Osteoblast (primary cell): Measurements from ENCODE around the gene LRRC4C. TPM values are rescaled to one million over a fixed set of nuclear protein-coding genes. Genes with fewer than 3 reads are reported as not detected.

Source experiments
- DNase-seq: peaks from one replicate; pipeline ENCODE4 v3.0.0; 2011; ENCODE audit warnings: low spot score, mixed read lengths; ENCODE audit not compliant: insufficient read length; ENCODE audit errors: missing footprints
- H2AFZ ChIP-seq: 2 replicates; pipeline ENCODE4 v1.6.0; 2011; ENCODE audit warnings: mild to moderate bottlenecking, low read length
- H3K27ac ChIP-seq: 2 replicates; pipeline ENCODE4 v1.5.1; 2011; ENCODE audit warnings: mild to moderate bottlenecking, low read depth, low read length, moderate library complexity
- H3K27me3 ChIP-seq: 2 replicates; pipeline ENCODE4 v1.6.0; 2012; ENCODE audit warnings: mild to moderate bottlenecking, control low read depth, inconsistent platforms, low read length, moderate library complexity; ENCODE audit not compliant: insufficient read depth
- H3K36me3 ChIP-seq: 2 replicates; pipeline ENCODE4 v1.5.1; 2011; ENCODE audit warnings: mild to moderate bottlenecking, low read length, control low read depth, moderate library complexity; ENCODE audit not compliant: insufficient read depth
- H3K4me1 ChIP-seq: 2 replicates; pipeline ENCODE4 v1.5.1; 2011; ENCODE audit warnings: mild to moderate bottlenecking, low read length, control low read depth, moderate library complexity; ENCODE audit not compliant: insufficient read depth
- H3K4me2 ChIP-seq: 2 replicates; pipeline ENCODE4 v1.6.0; 2011; ENCODE audit warnings: mild to moderate bottlenecking, low read length; ENCODE audit not compliant: insufficient read depth
- H3K4me3 ChIP-seq: fragments of 200-600 bp; sonication (generic); 3 replicates; pipeline ENCODE4 v1.5.1; 2012; ENCODE audit warnings: mild to moderate bottlenecking, low read length, inconsistent platforms; ENCODE audit not compliant: insufficient read depth
- H3K79me2 ChIP-seq: 2 replicates; pipeline ENCODE4 v1.6.0; 2012; ENCODE audit warnings: mild to moderate bottlenecking, low read length, control low read depth, inconsistent platforms; ENCODE audit not compliant: insufficient read depth
- H3K9me3 ChIP-seq: 2 replicates; pipeline ENCODE4 v1.5.1; 2011; ENCODE audit warnings: low read depth, low read length, control low read depth
- H4K20me1 ChIP-seq: 2 replicates; pipeline ENCODE4 v1.6.0; 2012; ENCODE audit warnings: mild to moderate bottlenecking, low read length, control low read depth; ENCODE audit not compliant: insufficient read depth
- total RNA-seq: library from RNA; depleted of rRNA; stranded (reverse); fragments of >200 nt; gene quantifications from 2 replicates; pipeline ENCODE4 v1.2.3, GENCODE V29; 2012
- TF ChIP-seq, protein P1 (sequence below): IDR thresholded peaks from 2 replicates; pipeline ENCODE4 v1.5.1; 2011; ENCODE audit warnings: mild to moderate bottlenecking, low read depth, low read length, moderate library complexity; ENCODE audit errors: extremely low read depth

LRRC4C gene
- total RNA-seq, 1 donor, result 2.2 TPM

DNA sequence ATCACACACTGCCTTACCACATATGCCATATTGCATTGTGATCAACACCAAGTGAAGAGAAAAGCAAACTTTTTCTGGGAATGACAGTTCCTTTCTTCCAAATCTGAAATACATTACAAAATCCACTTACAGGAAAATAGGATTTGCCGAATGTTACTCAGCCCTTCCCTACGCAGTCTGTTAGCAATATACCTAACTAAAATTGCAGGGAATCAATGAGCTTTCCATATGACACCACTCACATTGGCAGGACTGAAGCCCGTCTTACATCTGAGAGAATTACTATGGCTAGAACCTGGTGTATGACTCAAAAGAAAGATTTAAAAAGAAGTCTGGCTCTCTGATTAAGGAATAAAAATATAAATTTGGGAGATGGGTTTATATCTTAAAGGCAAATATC is 136.0 kb downstream of the LRRC4C start:
- Histone ChIP-seq H3K9me3 (peaks cover 2% of the 10 kb centered on the region), H3K79me2 (no peaks in the 10 kb centered on the region), H3K36me3 (no peaks in the 10 kb centered on the region), H3K27me3 (no peaks in the 10 kb centered on the region), H3K4me3 (no peak overlapping the region), H4K20me1 (no peaks in the 10 kb centered on the region), H3K4me1 (no peaks in the 10 kb centered on the region), H3K27ac (no peak overlapping the region), H3K4me2 (no peak overlapping the region), H2AFZ (no peak overlapping the region)
- TF ChIP-seq, protein P1, sequence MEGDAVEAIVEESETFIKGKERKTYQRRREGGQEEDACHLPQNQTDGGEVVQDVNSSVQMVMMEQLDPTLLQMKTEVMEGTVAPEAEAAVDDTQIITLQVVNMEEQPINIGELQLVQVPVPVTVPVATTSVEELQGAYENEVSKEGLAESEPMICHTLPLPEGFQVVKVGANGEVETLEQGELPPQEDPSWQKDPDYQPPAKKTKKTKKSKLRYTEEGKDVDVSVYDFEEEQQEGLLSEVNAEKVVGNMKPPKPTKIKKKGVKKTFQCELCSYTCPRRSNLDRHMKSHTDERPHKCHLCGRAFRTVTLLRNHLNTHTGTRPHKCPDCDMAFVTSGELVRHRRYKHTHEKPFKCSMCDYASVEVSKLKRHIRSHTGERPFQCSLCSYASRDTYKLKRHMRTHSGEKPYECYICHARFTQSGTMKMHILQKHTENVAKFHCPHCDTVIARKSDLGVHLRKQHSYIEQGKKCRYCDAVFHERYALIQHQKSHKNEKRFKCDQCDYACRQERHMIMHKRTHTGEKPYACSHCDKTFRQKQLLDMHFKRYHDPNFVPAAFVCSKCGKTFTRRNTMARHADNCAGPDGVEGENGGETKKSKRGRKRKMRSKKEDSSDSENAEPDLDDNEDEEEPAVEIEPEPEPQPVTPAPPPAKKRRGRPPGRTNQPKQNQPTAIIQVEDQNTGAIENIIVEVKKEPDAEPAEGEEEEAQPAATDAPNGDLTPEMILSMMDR, result no peak
- DNase-seq, result no peak

DNA sequence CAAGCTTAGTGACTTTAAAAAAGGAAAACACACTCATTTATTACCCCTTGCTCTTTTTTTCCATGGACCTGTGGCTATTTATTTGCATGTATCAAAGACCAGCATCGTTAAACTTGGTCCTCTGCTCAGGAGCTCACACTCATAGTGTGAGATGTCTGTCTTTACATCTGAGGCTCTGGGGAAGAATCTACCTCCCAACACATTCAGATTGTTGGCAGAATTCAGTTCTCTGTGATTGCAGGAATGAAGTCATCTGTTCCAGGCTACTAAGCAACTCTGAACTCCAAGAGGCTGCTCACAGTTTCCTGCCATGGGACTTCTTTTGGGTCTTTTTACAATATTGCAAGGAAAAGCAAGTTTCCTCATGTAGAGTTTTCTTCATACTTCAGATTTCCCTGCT is 138.8 kb downstream of the LRRC4C start:
- no peaks in the 10 kb centered on the region for H3K27me3 ChIP-seq
- no peaks in the 10 kb centered on the region for H3K9me3 ChIP-seq
- no peaks in the 10 kb centered on the region for H3K79me2 ChIP-seq
- H3K27ac ChIP-seq, result no peak overlapping the region
- TF ChIP-seq, protein P1, result no peak
- no peak overlapping the region for H2AFZ ChIP-seq
- no peaks in the 10 kb centered on the region for H3K4me1 ChIP-seq
- no peaks in the 10 kb centered on the region for H3K36me3 ChIP-seq
- H3K4me3 ChIP-seq, result no peak overlapping the region
- no peak for DNase-seq
- H4K20me1 ChIP-seq, result no peaks in the 10 kb centered on the region
- no peak overlapping the region for H3K4me2 ChIP-seq

DNA sequence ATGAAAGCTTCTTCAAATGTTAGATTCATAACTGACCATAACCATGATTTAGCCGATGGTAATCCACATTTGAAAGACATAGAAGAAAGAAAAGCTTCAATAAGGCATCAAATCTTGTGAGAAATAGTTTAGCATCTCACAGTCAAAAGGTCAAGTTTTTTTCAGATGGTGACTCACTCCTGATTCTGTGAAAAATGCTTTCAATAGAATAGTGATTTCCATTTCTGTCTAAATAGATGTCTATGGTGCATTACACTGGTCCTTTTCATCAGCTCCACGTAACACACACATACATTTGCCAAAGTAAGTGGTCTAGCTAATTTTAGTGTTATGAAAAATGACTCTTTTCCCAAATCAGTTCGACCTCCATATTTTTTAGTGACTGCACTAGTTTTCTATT is 139.2 kb downstream of the LRRC4C start:
- no peak overlapping the region for H2AFZ ChIP-seq
- H3K36me3 ChIP-seq, result no peaks in the 10 kb centered on the region
- no peaks in the 10 kb centered on the region for H3K9me3 ChIP-seq
- H3K79me2 ChIP-seq, result no peaks in the 10 kb centered on the region
- no peaks in the 10 kb centered on the region for H3K4me1 ChIP-seq
- H3K27me3 ChIP-seq, result no peaks in the 10 kb centered on the region
- H4K20me1 ChIP-seq, result no peaks in the 10 kb centered on the region
- no peak for DNase-seq
- TF ChIP-seq, protein P1, result no peak
- H3K27ac ChIP-seq, result no peak overlapping the region
- no peak overlapping the region for H3K4me2 ChIP-seq
- no peak overlapping the region for H3K4me3 ChIP-seq

DNA sequence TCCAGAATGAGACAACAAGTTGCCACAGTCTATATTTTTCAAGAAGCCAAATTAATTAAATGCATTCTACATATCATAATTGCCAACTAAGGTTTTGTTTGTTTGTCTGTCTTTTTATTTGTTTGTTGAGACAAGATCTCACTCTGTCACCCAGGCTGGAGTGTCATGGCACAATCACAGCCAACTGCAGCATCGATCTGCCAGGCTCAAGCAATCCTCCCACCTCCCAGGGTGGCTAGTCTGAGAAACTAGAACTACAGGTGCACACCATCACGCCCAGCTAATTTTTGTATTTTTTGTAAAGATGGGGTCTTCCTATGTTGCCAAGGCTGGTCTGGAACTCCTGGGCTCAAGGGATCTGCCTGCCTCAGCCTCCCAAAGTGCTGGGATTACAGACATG is 140.0 kb downstream of the LRRC4C start:
- TF ChIP-seq, protein P1, result no peak
- Histone ChIP-seq H2AFZ (no peak overlapping the region), H3K4me1 (no peaks in the 10 kb centered on the region), H3K27ac (no peak overlapping the region), H3K4me2 (no peak overlapping the region), H3K9me3 (no peaks in the 10 kb centered on the region), H4K20me1 (no peaks in the 10 kb centered on the region), H3K79me2 (no peaks in the 10 kb centered on the region), H3K36me3 (no peaks in the 10 kb centered on the region), H3K27me3 (no peaks in the 10 kb centered on the region), H3K4me3 (no peak overlapping the region)
- DNase-seq, result no peak
